HG03575 (cell line): ENCODE measurements around the gene WAS.
A peak's percentile ranks its signal among the peaks of the same experiment; 100 is the strongest.
"Not testable (repeated sequence)": the region's sequence is repeated elsewhere in the genome, so short reads cannot be mapped to it uniquely, and the experiment has no call there.

Experiments
- ATAC-seq: cut with Tn5 transposase; IDR thresholded peaks from one replicate; pipeline ENCODE4 v1.9.1; 2021; ENCODE audit not compliant: unreplicated experiment, insufficient number of reproducible peaks, low FRiP score; ENCODE audit errors: extremely low read depth

WAS gene

GRCh38 chrX:48683411-48683982 lies at the start of gene WAS:
WAS (plus strand) TSS chrX:48683799; CDS start chrX:48683854, 55 bp downstream.
- ATAC-seq: no peak

- ATAC-seq: no peak
Measured at GRCh38 chrX:48636301-48636700, 47.3 kb upstream of the WAS start.

GRCh38 chrX:48636776-48637175 lies 46.8 kb upstream of the WAS start:
- no peak for ATAC-seq

GRCh38 chrX:48645669-48646068 lies 37.9 kb upstream of the WAS start:
- ATAC-seq: no peak

GRCh38 chrX:48648336-48648751 lies 35.3 kb upstream of the WAS start:
- ATAC-seq: no peak

- no peak for ATAC-seq
Measured at GRCh38 chrX:48649102-48649501, 34.5 kb upstream of the WAS start.

- ATAC-seq: not testable (repeated sequence)
Measured at GRCh38 chrX:48652055-48652579, 31.5 kb upstream of the WAS start.

GRCh38 chrX:48654746-48655145 lies 28.9 kb upstream of the WAS start:
- ATAC-seq: not testable (repeated sequence)

- not testable (repeated sequence) for ATAC-seq
Measured at GRCh38 chrX:48659686-48660085, 23.9 kb upstream of the WAS start.

- no peak for ATAC-seq
Measured at GRCh38 chrX:48663241-48663640, 20.4 kb upstream of the WAS start.

- no peak for ATAC-seq
Measured at GRCh38 chrX:48664156-48664555, 19.4 kb upstream of the WAS start.

- ATAC-seq: no peak
Measured at GRCh38 chrX:48665991-48666390, 17.6 kb upstream of the WAS start.

GRCh38 chrX:48666649-48667048 lies 16.9 kb upstream of the WAS start:
- no peak for ATAC-seq

- ATAC-seq: no peak
Measured at GRCh38 chrX:48667509-48667908, 16.1 kb upstream of the WAS start.

- ATAC-seq: not testable (repeated sequence)
Measured at GRCh38 chrX:48668187-48668586, 15.4 kb upstream of the WAS start.

GRCh38 chrX:48676106-48676892 lies 7.3 kb upstream of the WAS start:
- ATAC-seq: peak; percentile 58

- ATAC-seq: no peak
Measured at GRCh38 chrX:48676893-48677270, 6.7 kb upstream of the WAS start.

- ATAC-seq: no peak
Measured at GRCh38 chrX:48677516-48677915, 6.1 kb upstream of the WAS start.

GRCh38 chrX:48680467-48680866 lies 3.1 kb upstream of the WAS start:
- ATAC-seq: not testable (repeated sequence)

GRCh38 chrX:48680925-48681324 lies 2.7 kb upstream of the WAS start:
- not testable (repeated sequence) for ATAC-seq
